ENCODE data around the gene HDLBP.

HDLBP gene

GRCh38 chr2:241340631-241341163 is 25.2 kb upstream of the HDLBP start:
- H3F3A ChIP-seq (ENCODE audit: insufficient read depth) = peaks cover 13% of the 10 kb centered on the region
- H2AFZ ChIP-seq (ENCODE audit: low read depth, low read length, severe bottlenecking) = no peak overlapping the region
- H3K9me3 ChIP-seq (ENCODE audit: insufficient read depth, low read length) = no peaks in the 10 kb centered on the region
- peaks cover 28% of the 10 kb centered on the region for H3K79me2 ChIP-seq (ENCODE audit: insufficient read depth, low read length)
- H3K36me3 ChIP-seq (ENCODE audit: low read length) = peaks cover 54% of the 10 kb centered on the region
- H3K4me2 ChIP-seq (ENCODE audit: low read depth, low read length, poor library complexity, severe bottlenecking) = no peak overlapping the region
- no peak overlapping the region for H3K4me3 ChIP-seq (ENCODE audit: insufficient read depth, low read length, poor library complexity, severe bottlenecking)
- H3K9ac ChIP-seq (ENCODE audit: low read length) = no peak overlapping the region
- no peak overlapping the region for H3K27ac ChIP-seq (ENCODE audit: low read depth, low read length)
- no peaks in the 10 kb centered on the region for H3K9me2 ChIP-seq (replicated peaks; ENCODE audit: insufficient read depth, low read length)
- H4K20me1 ChIP-seq (ENCODE audit: low read depth, low read length) = peaks cover 11% of the 10 kb centered on the region; the same call in 1 of the 2 replicates
- no peaks in the 10 kb centered on the region for H3K27me3 ChIP-seq (ENCODE audit: low read length)
- TF ChIP-seq CTCF (IDR thresholded peaks at IDR 0.05; ENCODE audit: insufficient read depth, low read length, poor library complexity, severe bottlenecking) = no peak
- no peak for TF ChIP-seq EZH2phosphoT487 (conservative IDR thresholded peaks at IDR 0.05; ENCODE audit: low read length)

- Histone ChIP-seq H3K27ac (ENCODE audit: low read depth, low read length) (no peak overlapping the region), H2AFZ (ENCODE audit: low read depth, low read length, severe bottlenecking) (no peak overlapping the region), H3K9ac (ENCODE audit: low read length) (no peak overlapping the region), H3K9me3 (ENCODE audit: insufficient read depth, low read length) (no peaks in the 10 kb centered on the region), H3K27me3 (ENCODE audit: low read length) (no peaks in the 10 kb centered on the region), H4K20me1 (ENCODE audit: low read depth, low read length) (peaks cover 11% of the 10 kb centered on the region; the same call in 1 of the 2 replicates), H3K36me3 (ENCODE audit: low read length) (peaks cover 54% of the 10 kb centered on the region), H3K4me3 (ENCODE audit: insufficient read depth, low read length, poor library complexity, severe bottlenecking) (no peak overlapping the region), H3K9me2 (replicated peaks; ENCODE audit: insufficient read depth, low read length) (no peaks in the 10 kb centered on the region), H3K4me2 (ENCODE audit: low read depth, low read length, poor library complexity, severe bottlenecking) (no peak overlapping the region), H3F3A (ENCODE audit: insufficient read depth) (peaks cover 20% of the 10 kb centered on the region), H3K79me2 (ENCODE audit: insufficient read depth, low read length) (peaks cover 28% of the 10 kb centered on the region)
- no peak for TF ChIP-seq EZH2phosphoT487 (conservative IDR thresholded peaks at IDR 0.05; ENCODE audit: low read length)
- no peak for TF ChIP-seq CTCF (IDR thresholded peaks at IDR 0.05; ENCODE audit: insufficient read depth, low read length, poor library complexity, severe bottlenecking)
Observed at GRCh38 chr2:241339839-241340630, 24.6 kb upstream of the HDLBP start.

GRCh38 chr2:241334813-241335212 is 19.3 kb upstream of the HDLBP start:
- Histone ChIP-seq H3K4me2 (ENCODE audit: low read depth, low read length, poor library complexity, severe bottlenecking) (no peak overlapping the region), H3K27ac (ENCODE audit: low read depth, low read length) (peak overlapping the region; percentile 80), H4K20me1 (ENCODE audit: low read depth, low read length) (peaks cover 15% of the 10 kb centered on the region; the same call in 1 of the 2 replicates), H3K9ac (ENCODE audit: low read length) (no peak overlapping the region), H3F3A (ENCODE audit: insufficient read depth) (peaks cover 53% of the 10 kb centered on the region), H3K27me3 (ENCODE audit: low read length) (no peaks in the 10 kb centered on the region), H3K9me2 (replicated peaks; ENCODE audit: insufficient read depth, low read length) (no peaks in the 10 kb centered on the region), H3K79me2 (ENCODE audit: insufficient read depth, low read length) (peaks cover 35% of the 10 kb centered on the region), H3K9me3 (ENCODE audit: insufficient read depth, low read length) (no peaks in the 10 kb centered on the region), H2AFZ (ENCODE audit: low read depth, low read length, severe bottlenecking) (no peak overlapping the region), H3K36me3 (ENCODE audit: low read length) (peaks cover 36% of the 10 kb centered on the region), H3K4me3 (ENCODE audit: insufficient read depth, low read length, poor library complexity, severe bottlenecking) (no peak overlapping the region)
- TF ChIP-seq EZH2phosphoT487 (conservative IDR thresholded peaks at IDR 0.05; ENCODE audit: low read length) (no peak), CTCF (IDR thresholded peaks at IDR 0.05; ENCODE audit: insufficient read depth, low read length, poor library complexity, severe bottlenecking) (no peak)

Measured in SU-DHL-6 (cell line).